ENCODE data around the gene PRKAG2.

Gene PRKAG2

DNA sequence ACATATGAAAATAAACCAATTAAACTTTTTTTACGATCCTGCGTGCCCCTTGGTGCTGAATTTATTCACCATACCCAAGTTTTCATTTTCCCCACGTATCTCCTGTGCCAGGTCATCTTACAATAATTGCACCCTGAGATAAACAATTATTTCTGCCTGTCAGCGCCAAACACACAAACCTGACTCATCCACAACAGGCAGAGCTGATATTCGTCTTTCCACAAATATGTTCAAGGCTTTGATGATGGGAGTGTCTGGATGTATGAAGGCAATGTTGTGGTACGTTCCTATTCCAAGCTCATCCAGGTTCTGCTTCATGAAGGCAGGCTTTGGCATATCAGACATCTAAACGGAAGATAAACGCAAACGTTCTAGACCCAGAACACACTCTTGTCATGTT lies 311.4 kb downstream of the PRKAG2 start:
- no peak for DNase-seq (ENCODE audit: extremely low spot score)
- TF ChIP-seq, protein P1, sequence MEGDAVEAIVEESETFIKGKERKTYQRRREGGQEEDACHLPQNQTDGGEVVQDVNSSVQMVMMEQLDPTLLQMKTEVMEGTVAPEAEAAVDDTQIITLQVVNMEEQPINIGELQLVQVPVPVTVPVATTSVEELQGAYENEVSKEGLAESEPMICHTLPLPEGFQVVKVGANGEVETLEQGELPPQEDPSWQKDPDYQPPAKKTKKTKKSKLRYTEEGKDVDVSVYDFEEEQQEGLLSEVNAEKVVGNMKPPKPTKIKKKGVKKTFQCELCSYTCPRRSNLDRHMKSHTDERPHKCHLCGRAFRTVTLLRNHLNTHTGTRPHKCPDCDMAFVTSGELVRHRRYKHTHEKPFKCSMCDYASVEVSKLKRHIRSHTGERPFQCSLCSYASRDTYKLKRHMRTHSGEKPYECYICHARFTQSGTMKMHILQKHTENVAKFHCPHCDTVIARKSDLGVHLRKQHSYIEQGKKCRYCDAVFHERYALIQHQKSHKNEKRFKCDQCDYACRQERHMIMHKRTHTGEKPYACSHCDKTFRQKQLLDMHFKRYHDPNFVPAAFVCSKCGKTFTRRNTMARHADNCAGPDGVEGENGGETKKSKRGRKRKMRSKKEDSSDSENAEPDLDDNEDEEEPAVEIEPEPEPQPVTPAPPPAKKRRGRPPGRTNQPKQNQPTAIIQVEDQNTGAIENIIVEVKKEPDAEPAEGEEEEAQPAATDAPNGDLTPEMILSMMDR (IDR thresholded peaks at IDR 0.05; ENCODE audit: control extremely low read depth, extremely low read depth, low read depth, missing control alignments): no peak
- ChIA-PET POLR2A (no interaction called here), CTCF (interaction anchor here (2.4 kb wide), 1 partner anchor 194 kb away, joined by 5 read pairs; no protein-coding TSS in a partner anchor)

DNA sequence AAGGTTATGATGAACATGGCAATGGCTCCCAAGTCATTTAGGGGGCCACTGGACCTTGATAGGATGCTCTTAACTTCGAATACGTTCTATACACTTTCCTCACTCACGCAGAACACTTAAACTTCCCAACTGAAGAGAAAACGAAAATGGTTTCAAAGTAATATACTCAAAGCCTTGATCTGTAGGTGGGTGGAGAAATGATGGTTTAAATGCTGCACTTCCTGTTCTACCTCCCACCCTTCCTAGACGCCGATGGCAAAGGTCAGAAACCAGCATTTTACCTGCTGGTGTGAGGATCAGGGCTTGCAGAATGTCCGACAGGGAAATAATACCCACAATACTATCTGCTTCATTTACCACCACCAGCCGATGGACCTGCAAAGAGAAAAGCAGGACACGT lies 316.7 kb downstream of the PRKAG2 start:
- CTCF ChIA-PET: interaction anchor here (1.9 kb wide), 1 partner anchor 14 kb away, joined by 5 read pairs; no protein-coding TSS in a partner anchor
- no peak for DNase-seq (ENCODE audit: extremely low spot score)
- POLR2A ChIA-PET: no interaction called here
- TF ChIP-seq, protein P1 (IDR thresholded peaks at IDR 0.05; ENCODE audit: control extremely low read depth, extremely low read depth, low read depth, missing control alignments): no peak

DNA sequence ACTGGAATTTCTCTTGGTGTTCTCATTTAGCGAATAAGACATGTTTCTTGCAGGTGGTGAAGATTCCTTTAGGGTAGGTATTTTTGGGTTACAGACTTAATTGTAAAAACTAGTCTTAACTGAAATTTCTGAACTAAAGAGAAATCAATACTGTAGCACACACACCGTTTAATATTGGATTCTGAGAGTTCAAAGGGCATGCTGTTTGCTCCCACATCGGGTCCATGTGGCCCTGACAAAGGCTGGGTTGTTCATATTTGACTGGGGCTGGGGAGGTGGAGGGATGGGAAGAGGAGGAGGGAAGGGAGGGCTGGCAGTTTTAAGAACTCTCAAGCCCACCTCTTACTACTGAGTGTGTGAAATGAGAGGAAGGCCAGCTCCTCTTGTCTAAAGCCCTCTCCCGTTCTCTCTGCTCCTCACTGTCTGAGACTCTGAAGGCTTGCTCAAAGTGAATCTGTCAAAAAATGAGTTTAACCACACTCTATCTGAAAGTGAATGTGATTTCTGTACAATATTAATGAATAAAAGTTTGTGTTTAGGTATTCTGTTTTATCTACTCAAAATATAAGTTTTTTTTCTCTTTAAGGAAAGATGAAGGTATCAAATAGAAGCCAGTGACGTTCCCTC lies 317.2 kb downstream of the PRKAG2 start:
- TF ChIP-seq, protein P1 (IDR thresholded peaks at IDR 0.05; ENCODE audit: control extremely low read depth, extremely low read depth, low read depth, missing control alignments): no peak
- no peak for DNase-seq (ENCODE audit: extremely low spot score)
- CTCF ChIA-PET: interaction anchor here (1.9 kb wide), 1 partner anchor 15 kb away, joined by 5 read pairs; no protein-coding TSS in a partner anchor
- POLR2A ChIA-PET: no interaction called here

DNA sequence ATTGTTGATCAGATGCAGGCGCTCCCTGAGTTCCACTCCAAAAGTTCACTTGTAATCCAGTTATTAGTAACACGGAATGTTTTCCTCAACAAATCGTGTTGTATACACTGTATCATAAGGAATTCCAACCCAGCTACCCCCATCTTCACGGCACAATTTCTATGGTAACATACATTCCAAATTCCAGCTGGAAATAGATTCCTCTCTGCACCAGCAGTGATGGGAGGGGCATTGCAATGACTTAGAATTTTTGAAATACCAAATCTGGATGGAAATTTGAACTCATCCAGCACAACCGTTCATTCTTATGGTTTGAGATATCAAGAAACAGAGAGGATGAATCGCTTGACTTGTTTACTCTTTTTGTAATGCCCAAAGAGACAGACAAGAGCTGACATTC lies 318.3 kb downstream of the PRKAG2 start:
- CTCF ChIA-PET: interaction anchor here (1.1 to 1.9 kb wide), 2 partner anchors 16 to 18 kb away, joined by 3 to 5 read pairs; no protein-coding TSS in a partner anchor
- TF ChIP-seq, protein P1 (IDR thresholded peaks at IDR 0.05; ENCODE audit: control extremely low read depth, extremely low read depth, low read depth, missing control alignments): no peak
- POLR2A ChIA-PET: no interaction called here
- no peak for DNase-seq (ENCODE audit: extremely low spot score)

DNA sequence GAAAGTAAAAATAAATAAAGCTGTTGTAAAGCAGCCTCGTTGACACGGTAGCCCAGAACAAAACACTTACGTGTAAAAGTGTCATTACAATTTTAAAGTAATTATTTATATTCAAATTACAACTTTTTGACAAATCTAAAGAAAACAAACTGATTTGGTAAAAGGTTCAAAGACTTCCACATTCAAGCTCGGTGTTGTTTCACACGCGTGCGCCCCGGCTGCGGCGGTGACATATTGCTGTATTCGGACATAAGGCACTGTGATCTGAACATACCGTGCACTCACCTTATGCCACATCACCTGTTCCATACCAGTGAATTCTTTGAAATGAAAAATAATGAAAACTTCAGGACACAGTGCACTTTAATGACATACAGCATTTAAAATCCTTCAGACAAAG lies 320.3 kb downstream of the PRKAG2 start:
- CTCF ChIA-PET: no interaction called here
- TF ChIP-seq, protein P1 (IDR thresholded peaks at IDR 0.05; ENCODE audit: control extremely low read depth, extremely low read depth, low read depth, missing control alignments): no peak
- DNase-seq (ENCODE audit: extremely low spot score): no peak
- POLR2A ChIA-PET: no interaction called here

DNA sequence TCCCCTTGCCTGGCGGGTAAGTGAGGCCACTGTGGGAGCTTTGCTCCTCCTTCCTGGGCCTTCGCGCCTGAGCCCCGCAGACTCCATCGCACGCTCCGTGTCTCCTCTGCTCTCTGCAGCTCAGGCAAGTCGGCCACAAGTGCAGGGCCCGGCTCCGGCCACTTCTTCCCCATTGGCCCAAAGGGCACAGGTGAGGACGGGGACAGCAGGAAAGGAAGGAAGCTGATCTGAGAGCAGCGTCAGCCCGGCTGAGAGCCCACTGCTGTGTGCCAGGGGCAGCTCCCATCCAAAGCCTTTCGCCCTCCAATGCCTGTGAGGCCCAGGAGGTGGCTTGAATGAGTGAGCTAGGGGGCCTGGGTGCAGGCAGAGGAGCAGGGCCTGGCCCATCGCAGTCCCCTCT lies 323.6 kb downstream of the PRKAG2 start:
- DNase-seq (ENCODE audit: extremely low spot score): no peak
- ChIA-PET CTCF (no interaction called here), POLR2A (no interaction called here)
- TF ChIP-seq, protein P1 (IDR thresholded peaks at IDR 0.05; ENCODE audit: control extremely low read depth, extremely low read depth, low read depth, missing control alignments): no peak
